Fibroblast of lung (primary cell): ENCODE data around the gene TMEM235. TPM values are rescaled to one million over a fixed set of nuclear protein-coding genes. Genes with fewer than 3 reads are reported as not detected.

Experiments
- DNase-seq, 2 donors: peaks; one replicate each; pipeline versions ENCODE4 v3.0.0 to v3.0.0-alpha.2; 2010; ENCODE audit warnings: low read depth in 2 of 2
- H2AFZ ChIP-seq: 2 replicates; pipeline ENCODE4 v1.5.1; 2012; ENCODE audit warnings: low read length, control low read depth, inconsistent platforms
- H3K27ac ChIP-seq: 2 replicates; pipeline ENCODE4 v1.5.1; 2011; ENCODE audit warnings: low read length, control low read depth; ENCODE audit not compliant: insufficient read depth
- H3K27me3 ChIP-seq: 2 replicates; pipeline ENCODE4 v1.5.1; 2011; ENCODE audit warnings: mild to moderate bottlenecking, low read length; ENCODE audit not compliant: control insufficient read depth, insufficient read depth
- H3K36me3 ChIP-seq: 2 replicates; pipeline ENCODE4 v1.5.1; 2011; ENCODE audit warnings: low read length; ENCODE audit not compliant: control insufficient read depth, insufficient read depth
- H3K4me1 ChIP-seq: 2 replicates; pipeline ENCODE4 v1.5.1; 2011; ENCODE audit warnings: low read length; ENCODE audit not compliant: control insufficient read depth, insufficient read depth; ENCODE audit errors: extremely low read depth
- H3K4me2 ChIP-seq: 2 replicates; pipeline ENCODE4 v1.5.1; 2011; ENCODE audit warnings: low read length, control low read depth; ENCODE audit not compliant: insufficient read depth; ENCODE audit errors: extremely low read depth
- H3K4me3 ChIP-seq, 4 experiments: fragments of 200-600 bp in 1 of 4; sonication (generic) in 1 of 4; replicated peaks in 1 of 4; 2 replicates each; pipeline ENCODE4 v1.5.1; 2011 to 2016; ENCODE audit warnings: low read length in 4 of 4, low read depth in 3 of 4, mild to moderate bottlenecking in 3 of 4, control low read depth in 2 of 4, inconsistent platforms in 1 of 4, mixed read lengths in 1 of 4; ENCODE audit not compliant: insufficient read depth in 1 of 4; ENCODE audit errors: control extremely low read depth in 1 of 4
- H3K79me2 ChIP-seq: 2 replicates; pipeline ENCODE4 v1.5.1; 2012; ENCODE audit warnings: mild to moderate bottlenecking, low read length, inconsistent platforms; ENCODE audit not compliant: control insufficient read depth, insufficient read depth
- H3K9ac ChIP-seq: 2 replicates; pipeline ENCODE4 v1.5.1; 2011; ENCODE audit warnings: mild to moderate bottlenecking, low read length, control low read depth; ENCODE audit not compliant: insufficient read depth
- H3K9me3 ChIP-seq: 2 replicates; pipeline ENCODE4 v1.5.1; 2012; ENCODE audit warnings: low read depth, low read length; ENCODE audit not compliant: control insufficient read depth, insufficient read depth
- H4K20me1 ChIP-seq: 2 replicates; pipeline ENCODE4 v1.5.1; 2011; ENCODE audit warnings: low read length; ENCODE audit not compliant: control insufficient read depth, insufficient read depth; ENCODE audit errors: extremely low read depth
- CTCF ChIP-seq, 2 donors: IDR thresholded peaks in 1 of 2; conservative IDR thresholded peaks in 1 of 2; 1 replicate in 1 of 2; 2 replicates in 1 of 2; pipeline ENCODE4 v1.5.1; 2011 to 2012; ENCODE audit warnings: low read length in 2 of 2, control low read depth in 1 of 2, inconsistent platforms in 1 of 2, low read depth in 1 of 2, mild to moderate bottlenecking in 1 of 2
- EZH2 ChIP-seq: IDR thresholded peaks from 2 replicates; pipeline ENCODE4 v1.5.1; 2012; ENCODE audit warnings: low read length, control low read depth, mild to moderate bottlenecking; ENCODE audit errors: missing control alignments
- polyA plus RNA-seq, 2 donors: library from polyadenylated mRNA; depleted of rRNA in 1 of 2; stranded (reverse) in 1 of 2; unstranded in 1 of 2; fragments of >200 nt; gene quantifications; 2 replicates each; pipeline ENCODE4 v1.2.1, GENCODE V29; 2011 to 2012; ENCODE audit warnings: missing spikeins in 1 of 2
- total RNA-seq: library from RNA; depleted of rRNA; stranded (reverse); fragments of >200 nt; gene quantifications from 2 replicates; pipeline ENCODE4 v1.2.1, GENCODE V29; 2014

The TMEM235 gene
- total and polyA plus RNA-seq, 2 donors (not counting 1 experiment from before 2014, with no cell fraction given): not detected

GRCh38 chr17:78223765-78224164, 7.7 kb upstream of the TMEM235 start:
- no peak for DNase-seq
- Histone ChIP-seq H3K4me2 (no peak overlapping the region), H3K9me3 (no peaks in the 10 kb centered on the region), H3K27me3 (no peaks in the 10 kb centered on the region), H3K9ac (no peak overlapping the region), H3K4me1 (no peaks in the 10 kb centered on the region), H3K36me3 (peaks cover 9% of the 10 kb centered on the region), H3K4me3 (no peak overlapping the region), H4K20me1 (no peaks in the 10 kb centered on the region), H2AFZ (no peak overlapping the region), H3K79me2 (peaks cover 5% of the 10 kb centered on the region), H3K27ac (no peak overlapping the region)
- TF ChIP-seq CTCF (conservative IDR thresholded peaks at IDR 0.05 in 1 of 2, IDR thresholded peaks at IDR 0.05 in 1 of 2; ENCODE audit: low read depth in 1 of 2, low read length in 2 of 2): no peak
- no peak for TF ChIP-seq EZH2

- H3K27me3 ChIP-seq: no peaks in the 10 kb centered on the region
- no peak overlapping the region for H3K27ac ChIP-seq
- TF ChIP-seq CTCF (conservative IDR thresholded peaks at IDR 0.05 in 1 of 2, IDR thresholded peaks at IDR 0.05 in 1 of 2; ENCODE audit: low read depth in 1 of 2, low read length in 2 of 2): no peak
- TF ChIP-seq EZH2: no peak
- H3K36me3 ChIP-seq: peaks cover 8% of the 10 kb centered on the region
- H3K4me2 ChIP-seq: no peak overlapping the region
- peaks cover 2% of the 10 kb centered on the region for H3K79me2 ChIP-seq
- no peaks in the 10 kb centered on the region for H4K20me1 ChIP-seq
- H2AFZ ChIP-seq: no peak overlapping the region
- H3K4me1 ChIP-seq: no peaks in the 10 kb centered on the region
- no peak for DNase-seq
- no peak overlapping the region for H3K9ac ChIP-seq
- H3K4me3 ChIP-seq: no peak overlapping the region
- no peaks in the 10 kb centered on the region for H3K9me3 ChIP-seq
Observed at GRCh38 chr17:78224231-78225087, 7.0 kb upstream of the TMEM235 start.

- Histone ChIP-seq H3K9ac (no peak overlapping the region), H3K36me3 (peaks cover 5% of the 10 kb centered on the region), H3K27ac (no peak overlapping the region), H3K4me2 (no peak overlapping the region), H3K27me3 (peaks cover 3% of the 10 kb centered on the region), H3K4me3 (no peak overlapping the region), H3K79me2 (no peaks in the 10 kb centered on the region), H3K9me3 (no peaks in the 10 kb centered on the region), H3K4me1 (no peaks in the 10 kb centered on the region), H4K20me1 (no peaks in the 10 kb centered on the region), H2AFZ (no peak overlapping the region)
- no peak for TF ChIP-seq CTCF (conservative IDR thresholded peaks at IDR 0.05 in 1 of 2, IDR thresholded peaks at IDR 0.05 in 1 of 2; ENCODE audit: low read depth in 1 of 2, low read length in 2 of 2)
- no peak for TF ChIP-seq EZH2
- DNase-seq: no peak
Observed at GRCh38 chr17:78225088-78225865, 6.2 kb upstream of the TMEM235 start.
